HUES64 (cell line): Measurements from ENCODE around the gene PTRHD1. TPM values are rescaled to one million over a fixed set of nuclear protein-coding genes. Genes with fewer than 3 reads are reported as not detected.

Experiments
- H3K27ac ChIP-seq: 2 replicates; pipeline ENCODE4 v1.7.0; 2013; ENCODE audit warnings: low read depth, low read length, inconsistent platforms
- H3K27me3 ChIP-seq: 2 replicates; pipeline ENCODE4 v1.6.1; 2013; ENCODE audit warnings: mild to moderate bottlenecking, low read length; ENCODE audit not compliant: insufficient read depth
- H3K36me3 ChIP-seq: 2 replicates; pipeline ENCODE4 v1.6.1; 2013; ENCODE audit warnings: mild to moderate bottlenecking, low read length; ENCODE audit not compliant: insufficient read depth
- H3K4me1 ChIP-seq: 2 replicates; pipeline ENCODE4 v1.6.1; 2013; ENCODE audit warnings: mild to moderate bottlenecking, low read length, moderate library complexity; ENCODE audit not compliant: insufficient read depth
- H3K4me3 ChIP-seq: 2 replicates; pipeline ENCODE4 v1.5.1; 2013; ENCODE audit warnings: mild to moderate bottlenecking, low read length, moderate library complexity
- H3K9ac ChIP-seq: 2 replicates; pipeline ENCODE4 v1.6.1; 2013; ENCODE audit warnings: mild to moderate bottlenecking, low read depth, low read length
- H3K9me3 ChIP-seq: 2 replicates; pipeline ENCODE4 v1.6.1; 2013; ENCODE audit warnings: low read depth, low read length; ENCODE audit not compliant: insufficient read depth
- WGBS: fragments of 150-250, 120-280 bp; methylation state at CpG from one replicate; pipeline ENCODE4 v1.1.7; 2013; ENCODE audit warnings: missing lambda C conversion rate; 5-methylcytosine and 5-hydroxymethylcytosine counted together
- polyA plus RNA-seq, 2 experiments: library from polyadenylated mRNA; stranded (reverse); fragments of 50-300 nt; gene quantifications; one replicate each; pipeline ENCODE4 v1.2.3, GENCODE V29; 2013

The PTRHD1 gene, protein sequence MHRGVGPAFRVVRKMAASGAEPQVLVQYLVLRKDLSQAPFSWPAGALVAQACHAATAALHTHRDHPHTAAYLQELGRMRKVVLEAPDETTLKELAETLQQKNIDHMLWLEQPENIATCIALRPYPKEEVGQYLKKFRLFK
- 48.3 TPM for polyA plus RNA-seq (2013, experiment 1 of 2)
- polyA plus RNA-seq (2013, experiment 2 of 2) = 44.3 TPM

DNA sequence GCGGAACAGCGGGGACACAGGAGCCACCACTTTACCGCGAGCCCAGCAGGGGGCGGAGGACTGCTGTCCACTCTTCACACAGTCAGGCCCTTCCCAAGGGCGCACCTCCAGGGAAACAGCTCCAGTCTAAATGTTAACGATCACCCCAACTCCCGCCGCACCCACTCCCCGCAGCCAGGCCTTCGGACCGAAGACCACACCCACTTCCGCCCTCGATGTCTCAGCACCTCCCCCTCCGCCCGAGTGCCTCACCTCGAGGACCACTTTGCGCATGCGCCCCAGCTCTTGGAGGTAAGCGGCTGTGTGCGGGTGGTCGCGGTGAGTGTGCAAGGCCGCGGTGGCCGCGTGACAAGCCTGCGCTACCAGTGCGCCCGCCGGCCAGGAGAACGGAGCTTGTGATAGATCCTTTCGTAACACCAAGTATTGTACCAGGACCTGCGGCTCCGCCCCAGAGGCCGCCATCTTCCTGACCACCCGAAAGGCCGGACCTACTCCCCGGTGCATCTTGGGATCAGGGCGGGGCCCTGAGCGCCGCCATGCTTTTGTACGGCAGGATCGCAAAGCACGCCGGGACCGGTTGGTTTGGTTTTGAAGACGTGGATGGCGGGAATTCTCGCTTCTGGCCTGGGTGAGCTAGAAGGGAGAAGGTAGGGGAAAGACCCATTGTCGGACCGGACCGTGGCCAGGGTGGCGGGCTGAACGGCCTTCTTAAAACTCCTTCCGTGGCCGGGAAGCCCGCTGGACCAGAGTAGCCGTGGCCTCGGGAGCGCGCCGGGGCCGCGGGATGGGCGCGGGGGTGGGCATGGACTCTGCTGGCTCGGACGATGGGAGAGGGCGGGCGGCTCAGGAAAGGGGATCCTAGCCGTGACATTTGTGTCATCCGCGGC is at the start of gene PTRHD1, which contains the start of gene CENPO:
PTRHD1 (minus strand) TSS at position 518 of the 887 bp plus-strand sequence; CDS start at position 504, 14 bp downstream.
CENPO (plus strand) TSS at position 552 of the 887 bp plus-strand sequence. CDS start 495 bp downstream, outside the sequence.
- under 1% methylated on average over 74 of the region's 74 CpGs for WGBS
- Histone ChIP-seq H3K27ac (peak within 1 kb of the TSS; percentile 99), H3K27me3 (no peaks in the 10 kb centered on the region), H3K9ac (peak within 1 kb of the TSS; percentile 98), H3K4me3 (peak within 1 kb of the TSS; percentile 81), H3K9me3 (no peaks in the 10 kb centered on the region), H3K4me1 (peaks cover 31% of the 10 kb centered on the region), H3K36me3 (peaks cover 46% of the 10 kb centered on the region)

DNA sequence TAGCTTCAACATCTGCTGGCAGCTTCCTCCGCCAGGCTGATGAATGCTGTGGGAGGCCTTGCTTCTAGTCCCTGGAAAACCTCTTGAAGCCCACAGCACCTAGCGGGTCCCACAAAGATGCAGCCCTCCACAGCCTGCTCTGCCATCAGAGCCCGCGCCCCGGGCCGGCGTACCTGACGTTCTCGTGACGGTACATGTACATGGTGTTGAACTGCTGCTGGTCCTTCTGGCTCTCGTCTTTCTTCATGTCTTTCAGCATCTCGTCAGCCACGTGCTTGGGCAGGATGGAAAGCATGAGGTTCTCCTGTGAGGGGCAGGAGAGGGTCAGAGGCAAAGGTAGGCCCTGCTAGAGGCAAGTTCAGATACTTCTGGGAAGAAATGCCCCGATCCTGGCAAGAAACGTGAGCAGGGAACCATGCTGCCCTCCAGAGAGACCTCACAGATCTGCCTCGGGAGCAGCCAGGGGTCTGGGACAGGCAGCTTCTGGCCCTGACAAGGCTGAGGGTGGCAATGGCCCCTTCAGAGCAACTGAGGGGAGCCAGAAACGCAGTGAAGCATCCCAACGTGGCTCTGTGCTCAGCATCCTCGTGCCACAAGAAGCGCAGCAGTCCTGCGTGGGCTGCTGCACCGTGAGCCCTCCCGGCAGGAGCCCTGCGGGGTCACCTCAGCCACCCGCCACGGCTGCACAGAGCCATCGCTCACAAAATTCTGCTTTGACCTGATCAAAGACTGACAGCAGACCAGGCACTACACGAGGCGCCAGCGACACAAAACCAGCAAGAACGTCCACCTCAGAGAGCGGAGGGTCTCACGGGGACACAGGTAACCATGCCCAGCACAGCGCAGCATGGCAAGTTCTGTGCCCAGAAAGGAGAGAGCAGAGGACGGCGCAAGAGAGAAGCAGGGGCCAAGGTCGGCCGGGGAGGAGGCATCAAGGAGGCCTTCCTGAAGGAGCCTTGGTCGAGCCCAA is 49.2 kb upstream of the PTRHD1 start:
- no peaks in the 10 kb centered on the region for H3K27me3 ChIP-seq
- H3K27ac ChIP-seq = no peak overlapping the region
- no peak overlapping the region for H3K4me3 ChIP-seq
- no peaks in the 10 kb centered on the region for H3K9me3 ChIP-seq
- WGBS = 95% methylated on average over 39 of the region's 39 CpGs
- H3K4me1 ChIP-seq = no peaks in the 10 kb centered on the region
- no peak overlapping the region for H3K9ac ChIP-seq
- H3K36me3 ChIP-seq = peaks cover 3% of the 10 kb centered on the region; the same call in 1 of the 2 replicates

DNA sequence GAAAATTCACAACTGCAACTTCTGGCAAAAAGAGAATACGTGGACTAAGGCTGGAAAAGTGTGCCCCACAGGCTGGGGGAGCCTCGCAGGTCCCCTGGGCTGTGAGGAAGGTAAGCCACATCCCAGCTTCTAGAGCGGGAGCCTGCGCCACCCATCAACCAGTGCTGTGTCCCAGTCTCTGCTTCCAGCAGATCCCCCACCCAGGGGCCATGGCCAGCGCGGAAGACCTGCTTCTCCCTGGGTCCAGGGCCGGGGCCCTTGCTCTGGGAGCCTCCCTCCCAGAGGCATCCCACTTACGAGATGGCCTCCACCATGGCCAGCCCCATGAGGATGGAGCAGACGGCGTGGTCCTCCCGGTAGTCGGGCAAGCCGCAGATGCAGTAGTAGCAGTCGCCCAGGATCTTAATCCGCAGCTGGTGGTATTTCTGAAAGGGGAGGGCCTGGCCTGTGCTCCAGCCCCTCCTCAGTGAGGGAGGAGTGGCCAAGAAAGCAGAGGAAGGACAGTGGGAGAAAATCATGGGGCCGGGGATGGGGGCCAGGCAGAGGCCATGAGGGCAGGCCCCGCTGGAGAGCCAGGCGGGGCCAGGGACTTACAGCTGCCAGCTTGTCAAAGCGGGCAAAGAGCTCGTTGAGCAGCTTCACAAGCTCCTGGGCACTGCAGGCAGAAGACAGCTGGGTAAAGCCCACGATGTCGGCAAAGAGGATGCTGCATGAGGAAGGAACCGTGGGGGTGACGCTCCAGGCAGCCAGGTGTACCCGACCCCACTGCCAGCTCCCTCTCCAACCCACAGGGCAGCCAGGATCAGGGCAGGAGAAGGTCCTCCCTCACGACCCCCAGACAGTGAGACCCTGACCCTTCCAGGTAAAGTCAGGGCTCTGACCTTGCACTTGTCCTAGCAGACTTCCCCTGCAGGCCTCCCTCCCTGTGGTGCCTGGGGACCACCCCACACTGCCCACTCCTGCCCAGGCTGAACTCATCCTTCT is 48.1 kb upstream of the PTRHD1 start:
- peaks cover 15% of the 10 kb centered on the region for H3K36me3 ChIP-seq
- WGBS = 90% methylated on average over 26 of the region's 26 CpGs

DNA sequence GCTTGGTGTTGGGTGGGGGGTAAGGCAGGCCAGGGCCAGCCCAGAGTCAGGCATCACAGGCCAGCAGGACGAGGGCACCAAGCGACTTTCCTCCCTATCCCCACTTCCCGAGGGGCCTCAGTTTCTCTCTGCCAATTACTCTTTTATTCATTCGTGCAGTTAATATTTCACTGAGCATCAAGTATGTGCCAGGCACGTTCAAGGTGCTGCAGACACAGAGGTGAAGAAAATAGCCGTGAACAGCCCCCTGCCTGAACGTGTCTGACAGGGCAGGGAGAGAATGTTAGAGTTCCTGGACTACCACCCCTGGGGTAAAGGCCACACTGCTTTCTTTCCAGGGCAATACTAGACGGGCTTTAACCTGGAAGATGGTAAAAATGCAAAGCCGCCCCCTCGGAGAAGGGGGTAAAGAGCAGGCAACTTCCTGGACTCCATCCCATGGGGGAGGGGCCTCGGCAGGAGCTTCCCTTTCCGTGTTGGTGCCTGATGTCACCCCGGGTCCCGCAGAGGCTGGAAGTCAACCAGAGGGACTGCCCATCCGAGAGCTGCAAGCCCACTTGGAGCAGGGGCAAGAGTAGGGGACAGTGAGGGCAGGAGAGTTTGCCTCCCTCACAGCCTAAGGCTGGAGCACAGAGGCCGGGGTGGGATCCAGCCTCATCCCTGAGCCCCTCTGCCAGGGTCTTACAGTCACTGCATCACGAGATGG is 47.1 kb upstream of the PTRHD1 start:
- no peaks in the 10 kb centered on the region for H3K4me1 ChIP-seq
- peaks cover 15% of the 10 kb centered on the region for H3K36me3 ChIP-seq
- no peak overlapping the region for H3K4me3 ChIP-seq
- H3K9ac ChIP-seq = no peak overlapping the region
- WGBS = 77% methylated on average over 17 of the region's 17 CpGs
- no peaks in the 10 kb centered on the region for H3K9me3 ChIP-seq
- H3K27me3 ChIP-seq = no peaks in the 10 kb centered on the region
- no peak overlapping the region for H3K27ac ChIP-seq

More for the DNA sequence above, 48.1 kb upstream of the PTRHD1 start:
- Histone ChIP-seq H3K9ac (no peak overlapping the region), H3K4me3 (no peak overlapping the region), H3K27me3 (no peaks in the 10 kb centered on the region), H3K27ac (no peak overlapping the region), H3K4me1 (no peaks in the 10 kb centered on the region), H3K9me3 (no peaks in the 10 kb centered on the region)

DNA sequence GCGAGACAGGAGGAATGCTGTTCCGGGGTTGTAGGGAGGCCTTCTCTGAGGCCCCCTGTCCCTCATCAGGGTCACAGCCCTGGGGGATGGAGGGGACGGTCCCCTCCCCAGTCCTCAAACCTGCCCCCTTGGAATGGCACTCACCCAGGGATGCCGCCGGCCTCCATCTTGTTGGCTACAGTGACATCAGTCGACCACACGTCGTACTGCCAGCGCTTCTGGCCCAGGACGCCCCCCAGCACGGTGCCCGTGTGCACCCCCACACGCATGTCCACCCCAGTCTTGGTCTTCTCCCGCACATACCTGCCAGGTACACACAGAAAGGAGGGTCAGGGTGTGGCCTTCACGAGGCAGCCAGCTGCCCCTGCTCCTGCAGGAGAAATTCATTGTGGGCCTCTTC is 46.5 kb upstream of the PTRHD1 start:
- 94% methylated on average over 15 of the region's 15 CpGs for WGBS
- Histone ChIP-seq H3K9me3 (no peaks in the 10 kb centered on the region), H3K4me3 (no peak overlapping the region), H3K27ac (no peak overlapping the region), H3K9ac (no peak overlapping the region), H3K36me3 (peaks cover 17% of the 10 kb centered on the region), H3K27me3 (no peaks in the 10 kb centered on the region), H3K4me1 (no peaks in the 10 kb centered on the region)

DNA sequence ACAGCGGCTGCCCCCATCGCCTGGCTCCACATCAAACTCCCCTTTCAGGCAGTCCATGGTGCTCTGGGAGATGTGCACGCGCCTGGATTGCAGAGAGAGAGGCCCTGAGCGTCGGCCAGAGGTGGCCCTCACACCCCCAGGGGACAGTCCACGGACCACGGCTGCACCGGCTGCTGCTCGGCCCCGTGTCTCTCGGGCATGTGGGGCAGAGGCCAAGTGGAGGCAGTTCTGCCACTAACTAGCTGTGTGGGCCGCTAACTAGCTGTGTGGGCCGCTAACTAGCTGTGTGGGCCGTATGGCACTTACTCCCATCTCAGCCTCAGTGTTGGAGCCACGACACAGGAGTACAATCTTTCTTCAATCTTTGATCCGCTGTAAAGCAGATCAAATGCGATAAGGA is 45.4 kb upstream of the PTRHD1 start:
- no peak overlapping the region for H3K4me3 ChIP-seq
- no peaks in the 10 kb centered on the region for H3K9me3 ChIP-seq
- H3K36me3 ChIP-seq = peaks cover 22% of the 10 kb centered on the region
- H3K27ac ChIP-seq = no peak overlapping the region
- H3K27me3 ChIP-seq = no peaks in the 10 kb centered on the region
- no peak overlapping the region for H3K9ac ChIP-seq
- WGBS = 96% methylated on average over 18 of the region's 18 CpGs
- H3K4me1 ChIP-seq = no peaks in the 10 kb centered on the region

DNA sequence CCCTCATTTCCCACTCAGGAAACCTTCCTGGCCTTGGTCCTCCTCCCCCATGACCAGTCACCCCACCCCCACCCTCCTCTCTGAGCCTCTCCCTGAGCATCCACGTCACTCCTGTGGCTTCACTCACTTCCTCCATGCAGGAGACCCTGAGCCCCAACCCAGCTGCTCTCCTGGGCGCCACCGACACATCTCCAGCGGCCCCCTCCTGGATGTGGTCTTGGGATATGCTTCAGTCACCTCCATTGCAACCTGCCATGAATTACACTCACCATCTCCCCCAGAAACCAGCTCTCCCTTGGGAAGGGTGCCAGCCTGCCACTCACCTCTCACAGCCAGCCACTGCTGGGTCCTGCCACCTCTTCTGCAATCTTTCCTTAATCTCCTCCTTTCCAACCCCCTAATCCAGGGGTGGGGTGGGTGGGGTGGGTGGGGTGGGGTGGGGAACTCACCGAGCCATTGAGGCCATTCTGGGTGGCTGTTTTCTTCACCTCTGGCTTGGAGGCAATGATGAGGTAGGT is 44.9 kb upstream of the PTRHD1 start:
- Histone ChIP-seq H3K36me3 (peaks cover 22% of the 10 kb centered on the region), H3K27ac (no peak overlapping the region)
- 99% methylated on average over 4 of the region's 5 CpGs for WGBS

DNA sequence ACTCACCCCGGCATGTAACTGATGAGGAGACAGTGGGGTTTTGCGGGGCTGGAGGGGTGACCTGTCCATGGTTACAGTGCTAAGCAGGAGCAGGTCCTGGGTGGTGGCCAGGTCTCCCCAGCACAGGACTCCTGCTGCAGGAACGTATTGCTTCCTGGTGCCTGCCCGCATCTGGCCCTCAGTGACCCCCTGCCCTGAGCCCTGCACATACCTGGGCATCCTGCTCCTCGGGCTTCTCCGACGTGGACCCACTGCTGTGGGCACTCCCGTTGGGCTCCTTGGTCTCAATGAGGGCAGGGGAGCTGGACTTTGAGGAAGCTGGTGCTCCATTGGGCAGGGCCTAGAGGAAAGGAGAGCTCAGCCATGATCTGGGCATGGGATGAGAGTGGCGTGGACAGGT is 43.5 kb upstream of the PTRHD1 start:
- Histone ChIP-seq H3K9ac (no peak overlapping the region), H3K36me3 (peaks cover 22% of the 10 kb centered on the region), H3K4me1 (peaks cover 14% of the 10 kb centered on the region), H3K4me3 (no peak overlapping the region), H3K9me3 (no peaks in the 10 kb centered on the region), H3K27ac (no peak overlapping the region), H3K27me3 (no peaks in the 10 kb centered on the region)
- 95% methylated on average over 9 of the region's 9 CpGs for WGBS

More for the DNA sequence above, 44.9 kb upstream of the PTRHD1 start:
- H3K9ac ChIP-seq = no peak overlapping the region
- H3K4me3 ChIP-seq = no peak overlapping the region
- H3K9me3 ChIP-seq = no peaks in the 10 kb centered on the region
- peaks cover 4% of the 10 kb centered on the region; the same call in 1 of the 2 replicates for H3K4me1 ChIP-seq
- H3K27me3 ChIP-seq = no peaks in the 10 kb centered on the region

DNA sequence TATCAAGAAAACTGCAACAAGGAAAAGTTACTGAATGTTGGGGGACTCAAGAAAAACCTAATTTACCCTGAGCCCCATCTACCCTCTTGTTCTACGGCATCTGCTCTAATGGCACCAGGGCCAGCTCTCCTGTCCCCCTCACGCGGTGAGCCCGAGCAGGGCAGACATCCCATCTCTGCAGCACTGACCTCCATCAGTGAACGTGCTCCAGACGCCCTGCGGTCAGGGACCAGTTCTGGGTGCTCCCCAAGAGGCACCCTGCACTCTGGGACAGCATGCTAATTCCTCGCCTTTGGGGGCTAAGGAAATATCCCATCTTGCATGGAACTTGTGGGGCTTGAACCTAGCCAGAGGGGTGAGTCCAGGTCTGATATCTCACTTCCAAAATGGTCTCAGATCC is 43.0 kb upstream of the PTRHD1 start:
- Histone ChIP-seq H3K9ac (no peak overlapping the region), H3K27me3 (no peaks in the 10 kb centered on the region), H3K4me1 (peaks cover 14% of the 10 kb centered on the region), H3K9me3 (no peaks in the 10 kb centered on the region), H3K36me3 (peaks cover 25% of the 10 kb centered on the region), H3K4me3 (no peak overlapping the region), H3K27ac (no peak overlapping the region)
- 94% methylated on average over 8 of the region's 8 CpGs for WGBS
